ENCODE data around the gene LYSET.

LYSET gene

DNA sequence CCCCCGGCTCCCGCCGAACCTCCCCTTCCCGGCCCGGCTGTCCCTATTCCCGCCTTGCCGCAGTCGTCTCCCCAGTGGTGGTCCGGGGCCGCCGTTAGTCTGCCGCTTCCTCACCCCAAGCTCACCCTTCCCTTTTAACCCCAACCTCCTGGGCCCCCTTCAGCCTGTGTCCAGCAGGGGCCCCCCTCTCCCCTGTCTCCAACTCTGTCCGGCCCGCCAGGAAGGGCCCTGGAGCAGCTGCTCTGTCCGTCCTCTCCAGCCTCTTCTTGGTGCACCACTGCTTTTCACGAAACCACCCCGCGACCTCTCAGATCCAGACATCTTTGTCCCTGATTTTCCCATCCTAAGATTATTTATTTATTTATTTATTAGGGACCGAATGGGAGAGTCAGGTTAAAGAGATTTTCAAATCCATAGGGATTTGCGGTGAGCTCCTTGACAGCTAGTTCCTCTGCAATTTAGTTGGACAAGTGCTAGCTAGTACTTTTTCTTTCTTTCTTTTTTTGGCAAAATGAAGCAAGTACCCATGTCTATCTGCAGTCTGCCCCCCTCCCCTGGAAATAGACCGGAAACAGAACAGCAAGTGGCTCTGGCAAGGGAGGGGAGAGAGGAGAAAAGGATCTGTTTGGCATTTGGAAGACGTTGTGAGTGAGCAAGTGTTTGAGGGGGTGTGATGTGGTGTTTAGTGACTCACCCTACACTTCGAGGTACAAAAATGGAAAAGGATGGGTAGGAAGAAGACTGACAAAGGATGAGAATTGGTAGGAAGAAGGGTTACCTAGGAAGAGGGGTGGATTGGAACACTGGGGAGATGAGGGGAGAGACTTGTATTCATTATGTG, 22.6 kb downstream of the LYSET start:
- CTCF ChIA-PET = interaction anchor here (0.6 to 5.7 kb wide), 31 partner anchors 8 to 818 kb away, joined by 3 to 38 read pairs (median 4); partner anchors contain the start of genes ITPK1, LYSET and MOAP1
- POLR2A ChIA-PET = interaction anchor here (1.0 to 1.5 kb wide), 2 partner anchors 23 to 24 kb away, joined by 3 to 9 read pairs; partner anchors contain the start of genes LYSET and MOAP1
- peak; percentile 62 for DNase-seq (ENCODE audit: extremely low spot score)
- TF ChIP-seq, protein P1, sequence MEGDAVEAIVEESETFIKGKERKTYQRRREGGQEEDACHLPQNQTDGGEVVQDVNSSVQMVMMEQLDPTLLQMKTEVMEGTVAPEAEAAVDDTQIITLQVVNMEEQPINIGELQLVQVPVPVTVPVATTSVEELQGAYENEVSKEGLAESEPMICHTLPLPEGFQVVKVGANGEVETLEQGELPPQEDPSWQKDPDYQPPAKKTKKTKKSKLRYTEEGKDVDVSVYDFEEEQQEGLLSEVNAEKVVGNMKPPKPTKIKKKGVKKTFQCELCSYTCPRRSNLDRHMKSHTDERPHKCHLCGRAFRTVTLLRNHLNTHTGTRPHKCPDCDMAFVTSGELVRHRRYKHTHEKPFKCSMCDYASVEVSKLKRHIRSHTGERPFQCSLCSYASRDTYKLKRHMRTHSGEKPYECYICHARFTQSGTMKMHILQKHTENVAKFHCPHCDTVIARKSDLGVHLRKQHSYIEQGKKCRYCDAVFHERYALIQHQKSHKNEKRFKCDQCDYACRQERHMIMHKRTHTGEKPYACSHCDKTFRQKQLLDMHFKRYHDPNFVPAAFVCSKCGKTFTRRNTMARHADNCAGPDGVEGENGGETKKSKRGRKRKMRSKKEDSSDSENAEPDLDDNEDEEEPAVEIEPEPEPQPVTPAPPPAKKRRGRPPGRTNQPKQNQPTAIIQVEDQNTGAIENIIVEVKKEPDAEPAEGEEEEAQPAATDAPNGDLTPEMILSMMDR (IDR thresholded peaks at IDR 0.05; ENCODE audit: control extremely low read depth, extremely low read depth, low read depth, missing control alignments) = peak; percentile 51

- DNase-seq (ENCODE audit: extremely low spot score) = peak; percentile 64
- CTCF ChIA-PET = interaction anchor here (1.4 kb wide), 1 partner anchor 99 kb away, joined by 5 read pairs; no protein-coding TSS in a partner anchor
- POLR2A ChIA-PET = no interaction called here
- TF ChIP-seq, protein P1 (IDR thresholded peaks at IDR 0.05; ENCODE audit: control extremely low read depth, extremely low read depth, low read depth, missing control alignments) = no peak
Observed at GRCh38 chr14:93212432-93212831, 27.3 kb downstream of the LYSET start.

DNA sequence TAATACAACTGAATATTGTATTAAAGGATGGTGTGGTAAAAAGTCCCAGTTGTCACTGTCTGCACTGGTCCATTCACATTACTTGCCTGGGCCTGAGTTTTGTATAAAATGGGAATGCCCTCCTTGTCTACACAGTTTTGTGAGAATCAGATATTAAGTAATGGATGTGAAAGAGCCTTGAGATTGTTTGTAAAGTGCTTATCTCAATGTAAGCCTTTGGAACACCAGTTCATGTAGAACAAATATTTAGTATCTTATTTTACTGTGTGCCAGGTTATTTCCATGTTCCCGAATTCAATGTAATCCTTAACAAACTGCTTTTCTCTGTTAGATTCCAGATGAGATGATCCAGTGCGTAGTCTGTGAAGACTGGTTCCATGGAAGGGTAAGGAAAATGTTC, 29.5 kb downstream of the LYSET start:
- no peak for DNase-seq (ENCODE audit: extremely low spot score)
- TF ChIP-seq, protein P1 (IDR thresholded peaks at IDR 0.05; ENCODE audit: control extremely low read depth, extremely low read depth, low read depth, missing control alignments) = no peak
- ChIA-PET CTCF (no interaction called here), POLR2A (no interaction called here)

DNA sequence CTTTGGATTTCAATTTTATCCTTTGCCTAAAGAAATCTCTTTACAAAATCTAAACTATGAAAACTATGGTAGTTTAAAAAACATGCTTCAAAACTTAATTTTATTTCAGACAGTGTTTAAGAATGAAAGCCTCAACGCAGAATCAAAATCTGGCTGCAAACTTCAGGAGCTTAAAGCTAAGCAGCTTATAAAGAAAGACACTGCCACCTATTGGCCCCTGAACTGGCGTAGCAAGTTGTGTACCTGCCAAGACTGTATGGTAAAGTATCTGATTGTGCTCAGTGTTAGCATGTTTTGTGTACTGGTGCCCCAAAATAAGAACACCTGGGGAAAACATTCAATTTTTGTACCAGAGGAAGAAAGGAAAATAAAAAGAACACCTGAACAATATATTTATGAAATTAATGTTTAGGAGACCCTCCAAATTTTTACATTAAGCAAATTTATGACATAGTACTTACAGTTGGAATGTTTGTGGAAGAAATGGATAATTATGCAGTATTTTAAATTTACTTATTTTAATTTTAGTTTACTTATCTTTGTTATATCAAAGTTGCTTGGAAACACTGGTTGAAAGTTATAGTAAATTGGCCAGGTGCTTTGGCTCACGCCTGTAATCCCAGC, 34.1 kb downstream of the LYSET start:
- peak; percentile 63 for DNase-seq (ENCODE audit: extremely low spot score)
- ChIA-PET CTCF (interaction anchor here (0.6 to 1.3 kb wide), 13 partner anchors 8 to 327 kb away, joined by 3 to 15 read pairs (median 3); partner anchors contain the start of genes GON7 and UBR7), POLR2A (no interaction called here)
- TF ChIP-seq, protein P1 (IDR thresholded peaks at IDR 0.05; ENCODE audit: control extremely low read depth, extremely low read depth, low read depth, missing control alignments) = peak; percentile 80

GRCh38 chr14:93220509-93220908, 35.4 kb downstream of the LYSET start:
- TF ChIP-seq, protein P1 (IDR thresholded peaks at IDR 0.05; ENCODE audit: control extremely low read depth, extremely low read depth, low read depth, missing control alignments) = no peak
- ChIA-PET POLR2A (no interaction called here), CTCF (no interaction called here)
- no peak for DNase-seq (ENCODE audit: extremely low spot score)

DNA sequence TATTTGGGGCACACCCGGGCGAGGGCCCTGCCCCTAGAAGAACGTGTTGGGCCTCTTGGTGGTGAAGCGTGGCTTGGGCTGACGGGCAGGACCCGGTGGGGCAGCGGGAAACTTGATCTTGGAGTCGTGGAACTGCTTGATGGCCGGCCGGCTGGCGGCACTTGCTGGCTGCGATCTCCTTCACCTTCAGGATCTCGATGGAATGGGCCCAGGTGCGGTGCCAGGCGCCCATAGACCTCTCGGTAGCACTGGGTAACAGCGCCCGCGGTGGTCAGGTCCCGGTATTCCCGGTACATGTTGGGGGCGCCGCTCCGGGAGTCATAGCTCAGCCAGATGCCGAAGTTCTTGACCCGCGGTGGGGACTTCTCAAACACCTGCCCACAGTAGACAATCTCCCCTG, 38.4 kb downstream of the LYSET start:
- TF ChIP-seq, protein P1 (IDR thresholded peaks at IDR 0.05; ENCODE audit: control extremely low read depth, extremely low read depth, low read depth, missing control alignments) = no peak
- ChIA-PET CTCF (no interaction called here), POLR2A (no interaction called here)
- DNase-seq (ENCODE audit: extremely low spot score) = no peak
